Tibial nerve (tissue), 4 donors: Measurements from ENCODE around the gene GBA2. TPM values are rescaled to one million over a fixed set of nuclear protein-coding genes. Genes with fewer than 3 reads are reported as not detected.

ENCODE experiments used
- DNase-seq, 2 donors: peaks; one replicate each; pipeline ENCODE4 v3.0.0-alpha.2; 2019; ENCODE audit warnings: low spot score in 2 of 2
- H3K27ac ChIP-seq, 4 donors: fragments of 200-600 bp; sonication (generic) in 3 of 4; one replicate each; pipeline ENCODE4 v1.5.1; 2017 to 2019; ENCODE audit warnings: mild to moderate bottlenecking in 1 of 4
- H3K27me3 ChIP-seq, 2 donors: fragments of 200-600 bp; sonication (generic) in 1 of 2; one replicate each; pipeline versions ENCODE4 v1.5.1 to v1.6.0; 2017 to 2019
- H3K36me3 ChIP-seq, 3 donors: fragments of 200-600 bp; sonication (generic); one replicate each; pipeline ENCODE4 v1.5.1; 2018 to 2019
- H3K4me1 ChIP-seq, 4 donors: fragments of 200-600 bp; sonication (generic) in 3 of 4; one replicate each; pipeline ENCODE4 v1.5.1; 2017 to 2019
- H3K4me3 ChIP-seq, 4 donors: fragments of 200-600 bp; sonication (generic) in 3 of 4; one replicate each; pipeline ENCODE4 v1.5.1; 2017 to 2019; ENCODE audit warnings: mild to moderate bottlenecking in 1 of 4, moderate library complexity in 1 of 4
- H3K9me3 ChIP-seq, 4 donors: fragments of 200-600 bp; sonication (generic) in 3 of 4; one replicate each; pipeline ENCODE4 v1.5.1; 2017 to 2019
- EP300 ChIP-seq, 2 donors: sonication (generic); formaldehyde crosslinking; IDR thresholded peaks; one replicate each; pipeline ENCODE4 v1.6.1; 2017; ENCODE audit warnings: antibody characterized with exemption in 2 of 2, mild to moderate bottlenecking in 1 of 2
- POLR2A ChIP-seq, 2 donors: fragments of 450-650 bp; IDR thresholded peaks; one replicate each; pipeline ENCODE4 v1.6.1; 2017; ENCODE audit warnings: antibody characterized with exemption in 2 of 2, mild to moderate bottlenecking in 2 of 2, moderate library complexity in 2 of 2
- WGBS, 2 donors: methylation state at CpG; one replicate each; pipeline ENCODE4 v1.1.5; 2018; 5-methylcytosine and 5-hydroxymethylcytosine counted together
- total RNA-seq, 4 donors: library from RNA; depleted of rRNA; stranded (reverse); fragments of >200 nt; gene quantifications; one replicate each; pipeline ENCODE4 v1.1.0, GENCODE V29; 2016
- TF ChIP-seq, protein P1 (sequence below), 5 experiments: fragments of 200-600 bp in 3 of 5; fragments of 450-650 bp in 2 of 5; sonication (generic) in 3 of 5; IDR thresholded peaks; one replicate each; pipeline ENCODE4 v1.5.1; 2016 to 2019; ENCODE audit warnings: antibody characterized with exemption in 5 of 5, mild to moderate bottlenecking in 3 of 5, moderate library complexity in 2 of 5

Gene GBA2
- total RNA-seq, 4 donors from 2014 or later: 63.8 to 92.1 (median 66.1) TPM

DNA sequence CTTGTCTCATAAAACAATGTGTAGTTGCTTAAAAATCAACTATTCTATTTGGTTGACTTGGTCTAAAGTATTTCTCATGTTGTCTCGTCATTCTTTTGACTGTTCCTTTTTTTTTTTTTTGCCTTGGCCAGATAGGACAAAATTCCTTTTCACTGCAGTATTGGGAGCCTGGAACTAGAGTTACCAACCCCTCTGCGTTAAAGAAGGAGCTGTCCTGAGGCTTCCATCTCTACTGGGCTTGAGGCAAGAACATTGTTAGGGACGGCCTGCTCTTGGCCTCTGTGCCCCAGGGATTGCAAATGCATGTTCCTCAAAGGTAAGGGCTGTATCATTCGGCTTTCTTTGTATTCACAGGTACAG lies 41.0 kb upstream of the GBA2 start:
- Histone ChIP-seq H3K4me3 (no peak overlapping the region), H3K36me3 (no peaks in the 10 kb centered on the region), H3K27me3 (no peaks in the 10 kb centered on the region), H3K4me1 (peaks cover 0 to 44% (median 26%) of the 10 kb centered on the region in 4 donors), H3K27ac (no peak overlapping the region), H3K9me3 (no peaks in the 10 kb centered on the region)
- TF ChIP-seq POLR2A (IDR thresholded peaks at IDR 0.05): no peak
- TF ChIP-seq EP300 (IDR thresholded peaks at IDR 0.05): no peak
- TF ChIP-seq, protein P1, sequence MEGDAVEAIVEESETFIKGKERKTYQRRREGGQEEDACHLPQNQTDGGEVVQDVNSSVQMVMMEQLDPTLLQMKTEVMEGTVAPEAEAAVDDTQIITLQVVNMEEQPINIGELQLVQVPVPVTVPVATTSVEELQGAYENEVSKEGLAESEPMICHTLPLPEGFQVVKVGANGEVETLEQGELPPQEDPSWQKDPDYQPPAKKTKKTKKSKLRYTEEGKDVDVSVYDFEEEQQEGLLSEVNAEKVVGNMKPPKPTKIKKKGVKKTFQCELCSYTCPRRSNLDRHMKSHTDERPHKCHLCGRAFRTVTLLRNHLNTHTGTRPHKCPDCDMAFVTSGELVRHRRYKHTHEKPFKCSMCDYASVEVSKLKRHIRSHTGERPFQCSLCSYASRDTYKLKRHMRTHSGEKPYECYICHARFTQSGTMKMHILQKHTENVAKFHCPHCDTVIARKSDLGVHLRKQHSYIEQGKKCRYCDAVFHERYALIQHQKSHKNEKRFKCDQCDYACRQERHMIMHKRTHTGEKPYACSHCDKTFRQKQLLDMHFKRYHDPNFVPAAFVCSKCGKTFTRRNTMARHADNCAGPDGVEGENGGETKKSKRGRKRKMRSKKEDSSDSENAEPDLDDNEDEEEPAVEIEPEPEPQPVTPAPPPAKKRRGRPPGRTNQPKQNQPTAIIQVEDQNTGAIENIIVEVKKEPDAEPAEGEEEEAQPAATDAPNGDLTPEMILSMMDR (IDR thresholded peaks at IDR 0.05): no peak
- WGBS, 2 donors: 29 to 30% methylated on average over 4 of the region's 4 CpGs
- DNase-seq: no peak

DNA sequence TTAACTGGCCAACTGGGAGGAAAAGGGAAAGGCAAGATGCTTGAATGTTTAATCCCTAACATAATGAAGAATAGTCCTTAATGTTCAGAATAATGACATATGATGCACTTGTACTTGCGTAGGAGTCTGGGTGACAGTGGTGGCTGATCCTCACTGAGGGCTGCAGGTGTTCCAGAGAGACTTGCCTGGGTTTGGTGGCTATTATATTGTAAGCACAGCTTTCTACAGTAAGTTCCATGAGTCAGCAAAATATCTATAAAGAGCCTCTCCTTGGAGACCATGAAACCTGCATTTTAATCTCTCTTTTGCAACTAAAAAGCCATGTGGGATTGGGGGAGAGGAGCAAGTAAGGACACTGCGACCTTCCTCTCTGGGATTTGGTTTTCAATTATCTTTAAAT lies 40.5 kb upstream of the GBA2 start:
- Histone ChIP-seq H3K4me3 (no peak overlapping the region), H3K4me1 (peaks cover 0 to 39% (median 26%) of the 10 kb centered on the region in 4 donors), H3K27ac (no peak overlapping the region), H3K36me3 (no peaks in the 10 kb centered on the region), H3K9me3 (no peaks in the 10 kb centered on the region), H3K27me3 (no peaks in the 10 kb centered on the region)
- 82 to 92% methylated on average over 2 of the region's 2 CpGs for WGBS, 2 donors
- TF ChIP-seq POLR2A (IDR thresholded peaks at IDR 0.05): no peak
- TF ChIP-seq, protein P1 (IDR thresholded peaks at IDR 0.05): no peak
- TF ChIP-seq EP300 (IDR thresholded peaks at IDR 0.05): no peak
- DNase-seq: no peak

DNA sequence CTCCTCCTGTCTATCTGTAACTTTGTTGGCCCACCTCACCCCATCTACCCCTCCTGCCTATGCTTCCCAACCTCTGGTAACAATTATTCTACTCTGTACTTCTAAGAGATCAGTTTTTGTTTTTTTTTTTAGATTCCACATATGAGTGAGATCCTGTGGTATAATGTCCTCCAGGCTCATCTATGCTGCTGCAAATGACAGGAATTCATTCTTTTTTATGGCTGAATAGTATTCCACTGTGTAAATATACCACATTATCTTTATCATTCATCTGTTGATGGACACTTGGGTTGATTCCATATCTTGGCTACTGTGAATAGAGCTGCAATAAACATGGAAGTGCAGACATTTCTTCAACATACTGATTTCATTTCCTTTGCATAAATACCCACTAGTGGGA lies 34.4 kb upstream of the GBA2 start:
- no peak for TF ChIP-seq EP300 (IDR thresholded peaks at IDR 0.05)
- no peak for TF ChIP-seq POLR2A (IDR thresholded peaks at IDR 0.05)
- TF ChIP-seq, protein P1 (IDR thresholded peaks at IDR 0.05): no peak
- no peaks in the 10 kb centered on the region for H3K9me3 ChIP-seq
- no peaks in the 10 kb centered on the region for H3K4me1 ChIP-seq
- H3K36me3 ChIP-seq: no peaks in the 10 kb centered on the region
- no peaks in the 10 kb centered on the region for H3K27me3 ChIP-seq
- H3K4me3 ChIP-seq: no peak overlapping the region
- no peak overlapping the region for H3K27ac ChIP-seq
- no peak for DNase-seq

DNA sequence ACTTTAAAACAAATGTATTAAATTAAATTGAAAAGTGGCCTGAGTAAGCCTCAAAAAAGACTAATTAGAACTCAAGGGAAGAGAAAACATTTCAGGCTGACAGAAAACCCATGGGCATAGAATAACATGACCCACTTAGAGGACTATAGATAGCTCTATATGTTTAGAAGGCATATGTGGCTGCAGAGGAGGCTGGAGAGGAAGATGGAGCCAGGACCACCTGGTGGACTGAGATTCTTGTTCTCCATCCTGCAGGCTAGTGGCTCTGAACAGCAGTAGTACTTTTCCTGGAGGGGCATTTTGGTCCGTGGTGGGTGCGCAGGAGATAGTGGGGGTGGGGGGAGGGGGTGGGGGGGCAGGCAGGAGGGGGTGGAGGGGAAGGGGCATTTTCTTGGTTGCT lies 32.0 kb upstream of the GBA2 start:
- H3K9me3 ChIP-seq: no peaks in the 10 kb centered on the region
- 66 to 76% methylated on average over 2 of the region's 2 CpGs for WGBS, 2 donors
- no peak overlapping the region for H3K4me3 ChIP-seq
- no peak overlapping the region for H3K27ac ChIP-seq
- no peak for TF ChIP-seq POLR2A (IDR thresholded peaks at IDR 0.05)
- TF ChIP-seq, protein P1 (IDR thresholded peaks at IDR 0.05): no peak
- H3K4me1 ChIP-seq: no peaks in the 10 kb centered on the region
- no peak for DNase-seq
- H3K27me3 ChIP-seq: no peaks in the 10 kb centered on the region
- H3K36me3 ChIP-seq: no peaks in the 10 kb centered on the region

- Histone ChIP-seq H3K36me3 (no peaks in the 10 kb centered on the region), H3K27me3 (no peaks in the 10 kb centered on the region), H3K4me1 (peaks cover 0 to 7% (median 0%) of the 10 kb centered on the region in 4 donors), H3K27ac (no peak overlapping the region), H3K9me3 (no peaks in the 10 kb centered on the region), H3K4me3 (no peak overlapping the region)
- no peak for DNase-seq
- TF ChIP-seq POLR2A (IDR thresholded peaks at IDR 0.05) (no peak), EP300 (IDR thresholded peaks at IDR 0.05) (no peak)
- TF ChIP-seq, protein P1 (IDR thresholded peaks at IDR 0.05): no peak
- 88 to 91% methylated on average over 3 of the region's 3 CpGs for WGBS, 2 donors
These were observed 29.5 kb upstream of the GBA2 start for GRCh38 chr9:35778496-35778895.
